Epithelial cell of esophagus (primary cell): ENCODE results near the gene KLK1.

Source experiments
- DNase-seq: peaks from one replicate; pipeline ENCODE4 v3.0.0; 2010; ENCODE audit warnings: low read depth
- H3K4me3 ChIP-seq: 2 replicates; pipeline ENCODE4 v1.5.1; 2011; ENCODE audit warnings: mild to moderate bottlenecking, low read length, control low read depth
- TF ChIP-seq, protein P1 (sequence below): IDR thresholded peaks from 2 replicates; pipeline ENCODE4 v1.5.1; 2011; ENCODE audit warnings: low read depth, mild to moderate bottlenecking, low read length, control low read depth, inconsistent platforms; ENCODE audit not compliant: insufficient read depth; ENCODE audit errors: missing control alignments

The KLK1 gene

DNA sequence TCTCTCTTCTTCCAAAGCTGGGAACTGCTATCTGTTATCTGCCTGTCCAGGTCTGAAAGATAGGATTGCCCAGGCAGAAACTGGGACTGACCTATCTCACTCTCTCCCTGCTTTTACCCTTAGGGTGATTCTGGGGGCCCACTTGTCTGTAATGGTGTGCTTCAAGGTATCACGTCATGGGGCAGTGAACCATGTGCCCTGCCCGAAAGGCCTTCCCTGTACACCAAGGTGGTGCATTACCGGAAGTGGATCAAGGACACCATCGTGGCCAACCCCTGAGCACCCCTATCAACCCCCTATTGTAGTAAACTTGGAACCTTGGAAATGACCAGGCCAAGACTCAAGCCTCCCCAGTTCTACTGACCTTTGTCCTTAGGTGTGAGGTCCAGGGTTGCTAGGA lies 36.3 kb upstream of the KLK1 start:
- TF ChIP-seq, protein P1, sequence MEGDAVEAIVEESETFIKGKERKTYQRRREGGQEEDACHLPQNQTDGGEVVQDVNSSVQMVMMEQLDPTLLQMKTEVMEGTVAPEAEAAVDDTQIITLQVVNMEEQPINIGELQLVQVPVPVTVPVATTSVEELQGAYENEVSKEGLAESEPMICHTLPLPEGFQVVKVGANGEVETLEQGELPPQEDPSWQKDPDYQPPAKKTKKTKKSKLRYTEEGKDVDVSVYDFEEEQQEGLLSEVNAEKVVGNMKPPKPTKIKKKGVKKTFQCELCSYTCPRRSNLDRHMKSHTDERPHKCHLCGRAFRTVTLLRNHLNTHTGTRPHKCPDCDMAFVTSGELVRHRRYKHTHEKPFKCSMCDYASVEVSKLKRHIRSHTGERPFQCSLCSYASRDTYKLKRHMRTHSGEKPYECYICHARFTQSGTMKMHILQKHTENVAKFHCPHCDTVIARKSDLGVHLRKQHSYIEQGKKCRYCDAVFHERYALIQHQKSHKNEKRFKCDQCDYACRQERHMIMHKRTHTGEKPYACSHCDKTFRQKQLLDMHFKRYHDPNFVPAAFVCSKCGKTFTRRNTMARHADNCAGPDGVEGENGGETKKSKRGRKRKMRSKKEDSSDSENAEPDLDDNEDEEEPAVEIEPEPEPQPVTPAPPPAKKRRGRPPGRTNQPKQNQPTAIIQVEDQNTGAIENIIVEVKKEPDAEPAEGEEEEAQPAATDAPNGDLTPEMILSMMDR, result no peak

DNA sequence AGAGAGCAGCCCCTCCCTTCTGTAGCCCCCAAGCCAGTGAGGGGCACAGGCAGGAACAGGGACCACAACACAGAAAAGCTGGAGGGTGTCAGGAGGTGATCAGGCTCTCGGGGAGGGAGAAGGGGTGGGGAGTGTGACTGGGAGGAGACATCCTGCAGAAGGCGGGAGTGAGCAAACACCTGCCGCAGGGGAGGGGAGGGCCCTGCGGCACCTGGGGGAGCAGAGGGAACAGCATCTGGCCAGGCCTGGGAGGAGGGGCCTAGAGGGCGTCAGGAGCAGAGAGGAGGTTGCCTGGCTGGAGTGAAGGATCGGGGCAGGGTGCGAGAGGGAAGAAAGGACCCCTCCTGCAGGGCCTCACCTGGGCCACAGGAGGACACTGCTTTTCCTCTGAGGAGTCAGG lies 35.3 kb upstream of the KLK1 start:
- no peak overlapping the region for H3K4me3 ChIP-seq
- DNase-seq, result no peak
- TF ChIP-seq, protein P1, result no peak

More for the DNA sequence above, 36.3 kb upstream of the KLK1 start:
- H3K4me3 ChIP-seq, result no peak overlapping the region
- DNase-seq, result no peak

DNA sequence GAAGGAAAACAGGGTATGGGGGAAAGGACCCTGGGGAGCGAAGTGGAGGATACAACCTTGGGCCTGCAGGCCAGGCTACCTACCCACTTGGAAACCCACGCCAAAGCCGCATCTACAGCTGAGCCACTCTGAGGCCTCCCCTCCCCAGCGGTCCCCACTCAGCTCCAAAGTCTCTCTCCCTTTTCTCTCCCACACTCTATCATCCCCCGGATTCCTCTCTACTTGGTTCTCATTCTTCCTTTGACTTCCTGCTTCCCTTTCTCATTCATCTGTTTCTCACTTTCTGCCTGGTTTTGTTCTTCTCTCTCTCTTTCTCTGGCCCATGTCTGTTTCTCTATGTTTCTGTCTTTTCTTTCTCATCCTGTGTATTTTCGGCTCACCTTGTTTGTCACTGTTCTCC lies 33.8 kb upstream of the KLK1 start:
- no peak overlapping the region for H3K4me3 ChIP-seq
- no peak for DNase-seq
- TF ChIP-seq, protein P1, result no peak

DNA sequence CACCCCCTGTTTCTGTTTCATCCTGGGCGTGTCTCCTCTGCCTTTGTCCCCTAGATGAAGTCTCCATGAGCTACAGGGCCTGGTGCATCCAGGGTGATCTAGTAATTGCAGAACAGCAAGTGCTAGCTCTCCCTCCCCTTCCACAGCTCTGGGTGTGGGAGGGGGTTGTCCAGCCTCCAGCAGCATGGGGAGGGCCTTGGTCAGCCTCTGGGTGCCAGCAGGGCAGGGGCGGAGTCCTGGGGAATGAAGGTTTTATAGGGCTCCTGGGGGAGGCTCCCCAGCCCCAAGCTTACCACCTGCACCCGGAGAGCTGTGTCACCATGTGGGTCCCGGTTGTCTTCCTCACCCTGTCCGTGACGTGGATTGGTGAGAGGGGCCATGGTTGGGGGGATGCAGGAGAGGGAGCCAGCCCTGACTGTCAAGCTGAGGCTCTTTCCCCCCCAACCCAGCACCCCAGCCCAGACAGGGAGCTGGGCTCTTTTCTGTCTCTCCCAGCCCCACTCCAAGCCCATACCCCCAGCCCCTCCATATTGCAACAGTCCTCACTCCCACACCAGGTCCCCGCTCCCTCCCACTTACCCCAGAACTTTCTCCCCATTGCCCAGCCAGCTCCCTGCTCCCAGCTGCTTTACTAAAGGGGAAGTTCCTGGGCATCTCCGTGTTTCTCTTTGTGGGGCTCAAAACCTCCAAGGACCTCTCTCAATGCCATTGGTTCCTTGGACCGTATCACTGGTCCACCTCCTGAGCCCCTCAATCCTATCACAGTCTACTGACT lies 31.2 kb upstream of the KLK1 start, which contains the start of gene KLK3:
Gene KLK3 (plus strand): TSS at position 280 of the 775 bp plus-strand sequence. CDS start 41 bp downstream, at position 321.
- TF ChIP-seq, protein P1, result no peak

DNA sequence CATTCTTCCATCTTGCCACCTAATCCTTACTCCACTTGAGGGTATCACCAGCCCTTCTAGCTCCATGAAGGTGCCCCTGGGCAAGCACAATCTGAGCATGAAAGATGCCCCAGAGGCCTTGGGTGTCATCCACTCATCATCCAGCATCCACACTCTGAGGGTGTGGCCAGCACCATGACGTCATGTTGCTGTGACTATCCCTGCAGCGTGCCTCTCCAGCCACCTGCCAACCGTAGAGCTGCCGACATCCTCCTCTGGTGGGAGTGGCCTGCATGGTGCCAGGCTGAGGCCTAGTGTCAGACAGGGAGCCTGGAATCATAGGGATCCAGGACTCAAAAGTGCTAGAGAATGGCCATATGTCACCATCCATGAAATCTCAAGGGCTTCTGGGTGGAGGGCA lies 28.0 kb upstream of the KLK1 start:
- TF ChIP-seq, protein P1, result no peak
- H3K4me3 ChIP-seq, result no peak overlapping the region
- DNase-seq, result no peak

More for the DNA sequence above, 31.2 kb upstream of the KLK1 start, which contains the start of gene KLK3:
- H3K4me3 ChIP-seq, result no peak within 1 kb of the TSS
- DNase-seq, result no peak

DNA sequence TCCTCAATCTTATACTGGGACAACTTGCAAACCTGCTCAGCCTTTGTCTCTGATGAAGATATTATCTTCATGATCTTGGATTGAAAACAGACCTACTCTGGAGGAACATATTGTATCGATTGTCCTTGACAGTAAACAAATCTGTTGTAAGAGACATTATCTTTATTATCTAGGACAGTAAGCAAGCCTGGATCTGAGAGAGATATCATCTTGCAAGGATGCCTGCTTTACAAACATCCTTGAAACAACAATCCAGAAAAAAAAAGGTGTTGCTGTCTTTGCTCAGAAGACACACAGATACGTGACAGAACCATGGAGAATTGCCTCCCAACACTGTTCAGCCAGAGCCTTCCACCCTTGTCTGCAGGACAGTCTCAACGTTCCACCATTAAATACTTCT lies 27.2 kb upstream of the KLK1 start:
- DNase-seq, result no peak
- no peak overlapping the region for H3K4me3 ChIP-seq
- TF ChIP-seq, protein P1, result no peak
